GM12891 (cell line): ENCODE results near the gene PFDN6.
A peak's percentile ranks its signal among the peaks of the same experiment; 100 is the strongest.

Experiments
- DNase-seq: peaks from one replicate; pipeline ENCODE4 v3.0.0; 2011; ENCODE audit warnings: low spot score; ENCODE audit not compliant: insufficient read length
- FAIRE-seq: peaks from 2 replicates; lab custom pipeline; 2011; peaks lifted over from hg19 to GRCh38; lab: Jason Lieb, UNC
- PAX5 ChIP-seq: IDR thresholded peaks from 2 replicates; pipeline ENCODE4 v1.6.1; 2011; ENCODE audit warnings: low read length, moderate library complexity, mild to moderate bottlenecking; ENCODE audit not compliant: insufficient read depth, severe bottlenecking
- POLR2A ChIP-seq: IDR thresholded peaks from 2 replicates; pipeline ENCODE4 v1.6.1; 2011; ENCODE audit warnings: low read depth, low read length, control low read depth
- POLR2AphosphoS5 ChIP-seq: IDR thresholded peaks from 2 replicates; pipeline ENCODE4 v1.6.1; 2011; ENCODE audit warnings: low read depth, low read length, control low read depth
- POU2F2 ChIP-seq: IDR thresholded peaks from 2 replicates; pipeline ENCODE4 v1.6.1; 2011; ENCODE audit warnings: low read depth, mild to moderate bottlenecking, control low read depth, low read length, moderate library complexity
- SPI1 ChIP-seq: IDR thresholded peaks from 2 replicates; pipeline ENCODE4 v1.6.1; 2011; ENCODE audit warnings: low read depth, low read length, control low read depth
- TAF1 ChIP-seq: IDR thresholded peaks from 2 replicates; pipeline ENCODE4 v1.6.1; 2011; ENCODE audit warnings: low read depth, low read length, control low read depth

PFDN6 gene

DNA sequence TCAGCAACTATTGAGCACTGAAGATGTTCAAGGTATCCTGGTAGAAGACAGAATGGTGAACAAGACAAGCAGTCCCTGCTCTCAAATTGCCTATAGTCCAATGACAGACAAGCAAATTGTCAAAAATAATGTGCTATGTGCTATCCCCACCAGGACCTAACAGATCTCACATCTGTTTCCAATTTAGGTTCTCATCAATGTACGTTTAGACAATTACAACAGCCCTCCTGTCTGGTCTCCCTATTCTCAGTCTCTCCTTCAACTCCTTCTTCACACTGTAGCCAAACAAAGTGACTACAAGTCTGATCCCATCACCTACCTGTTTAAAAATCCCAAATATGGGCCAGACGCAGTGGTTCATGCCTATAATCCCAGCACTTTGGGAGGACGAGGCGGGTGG lies 17.0 kb downstream of the PFDN6 start:
- no peak for TF ChIP-seq POU2F2
- TF ChIP-seq PAX5: no peak
- no peak for TF ChIP-seq TAF1
- TF ChIP-seq POLR2AphosphoS5: no peak
- TF ChIP-seq SPI1: no peak
- TF ChIP-seq POLR2A: no peak
- DNase-seq (no peak), FAIRE-seq (no peak)

DNA sequence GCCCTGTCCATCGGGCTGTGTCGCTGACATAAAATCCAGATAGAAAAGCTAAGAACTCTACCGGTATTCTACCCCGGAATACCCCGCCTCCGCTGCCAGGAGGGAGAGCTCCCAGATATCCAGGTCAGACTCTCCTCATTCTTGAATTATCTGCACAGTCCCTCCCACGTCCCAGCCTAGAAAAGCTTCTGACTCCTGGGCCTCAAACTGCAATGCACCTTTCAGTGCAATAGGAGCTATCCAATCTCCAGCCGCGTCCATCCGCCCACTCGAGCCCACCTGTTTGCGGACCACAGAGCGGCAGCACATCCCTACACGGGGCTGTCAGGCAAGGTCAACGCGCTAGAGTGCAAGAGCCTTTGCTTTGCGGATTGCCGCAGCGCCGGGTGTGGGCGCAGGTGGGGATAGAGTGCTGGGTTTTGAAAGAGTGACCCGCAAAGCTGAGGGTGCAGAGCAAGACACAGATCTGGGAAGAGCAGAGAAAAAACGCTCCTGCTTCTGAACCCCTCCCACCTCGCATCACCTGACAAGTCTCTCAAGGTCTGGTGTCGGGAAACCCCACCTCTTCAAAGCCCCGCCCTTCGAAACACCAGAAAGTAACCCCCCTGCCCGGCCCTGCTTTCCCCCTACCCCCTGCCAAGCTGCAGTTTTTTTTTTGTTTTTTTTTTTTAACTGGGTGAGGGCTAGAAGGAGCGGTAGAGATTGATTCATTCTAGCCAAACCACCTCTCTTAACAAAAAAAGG lies 23.1 kb downstream of the PFDN6 start:
- FAIRE-seq (no peak), DNase-seq (peak; percentile 73)
- TF ChIP-seq POLR2AphosphoS5 (0 out of 2 replicates have a peak, but pooled peaks have one; percentile 63), TAF1 (no peak), SPI1 (no peak), PAX5 (no peak), POU2F2 (0 out of 2 replicates have a peak, but pooled peaks have one; percentile 11), POLR2A (no peak)

DNA sequence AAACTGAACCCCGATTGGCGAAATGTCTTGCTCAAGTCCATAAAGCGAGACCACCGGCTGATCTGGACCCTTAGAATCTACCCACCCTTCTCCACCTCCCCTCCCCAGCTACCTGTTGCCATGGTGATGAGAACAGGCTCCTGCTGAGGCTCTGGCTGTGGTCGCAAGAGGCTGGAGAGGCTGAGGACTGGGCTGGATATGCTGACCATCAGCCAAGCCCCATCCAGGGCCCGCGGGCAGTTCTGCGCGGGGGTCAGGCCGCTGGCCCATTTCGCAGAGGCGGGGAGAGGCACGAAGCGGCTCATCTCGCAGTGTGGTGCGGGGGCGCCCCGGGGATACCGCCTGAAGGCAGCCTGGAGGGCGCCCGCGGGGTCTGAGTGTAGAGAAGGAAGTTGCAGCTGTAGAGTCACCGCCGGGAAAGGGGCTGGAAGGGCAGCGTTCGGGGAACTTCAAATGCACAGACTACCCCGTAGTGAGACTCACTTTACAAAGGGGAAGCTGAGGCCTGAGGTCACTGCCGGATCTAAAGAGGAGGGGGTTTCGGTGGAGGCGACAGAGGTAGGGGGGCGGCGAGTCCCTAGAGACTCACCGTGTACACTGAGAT lies 23.8 kb downstream of the PFDN6 start:
- FAIRE-seq (no peak), DNase-seq (no peak)

DNA sequence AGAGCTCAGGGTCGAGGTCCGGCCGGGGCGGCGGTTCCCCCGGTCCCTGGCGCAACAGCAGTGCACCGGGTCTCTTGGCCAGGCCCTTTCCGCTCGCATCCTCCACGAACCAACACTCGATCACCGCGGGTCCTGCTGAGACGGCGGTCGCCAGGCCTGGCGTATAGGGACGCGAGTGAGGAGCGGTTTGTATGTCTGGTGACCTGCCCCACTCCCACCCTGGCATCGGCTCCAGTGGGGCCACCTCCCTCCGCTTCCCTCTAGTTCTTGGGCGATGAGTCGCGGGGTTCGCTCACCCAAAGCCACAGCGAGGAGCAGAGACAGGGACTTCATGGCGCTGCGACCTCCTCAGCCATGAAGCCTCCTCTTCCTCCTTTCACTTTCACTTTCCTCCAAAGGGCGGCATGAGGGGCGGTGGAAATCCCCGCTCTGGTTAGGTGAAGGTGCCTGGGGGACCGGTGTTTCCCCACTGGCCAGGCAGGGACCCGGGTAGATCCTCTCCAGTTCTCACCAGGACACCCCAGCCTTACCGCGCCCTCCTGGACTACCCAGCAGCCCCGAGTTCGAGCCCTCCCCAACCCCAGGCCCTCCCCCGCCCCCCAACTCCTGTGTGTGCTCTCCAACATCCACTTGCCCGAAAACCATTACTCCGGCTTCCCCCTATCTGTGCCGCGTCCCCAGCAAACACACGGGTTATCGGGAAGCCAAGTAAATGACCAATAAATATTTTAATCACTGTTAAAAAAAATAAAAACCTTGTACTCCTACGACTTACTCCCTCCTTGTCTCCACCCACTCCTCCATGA lies 24.5 kb downstream of the PFDN6 start, which contains the start of gene TAPBP:
TAPBP (minus strand) TSS at position 370 of the 806 bp plus-strand sequence; CDS start at position 333, 37 bp downstream.
- peak; percentile 63 for DNase-seq
- peak; percentile 79 for TF ChIP-seq POLR2AphosphoS5
- TF ChIP-seq TAF1: peak; percentile 86
- TF ChIP-seq SPI1: peak; percentile 74
- TF ChIP-seq PAX5: no peak
- TF ChIP-seq POU2F2: peak; percentile 71; the same call in 1 of the 2 replicates
- peak; percentile 86 for TF ChIP-seq POLR2A
- FAIRE-seq: peak; percentile 79

More for the DNA sequence above, 23.8 kb downstream of the PFDN6 start:
- TF ChIP-seq POLR2A (no peak), POLR2AphosphoS5 (no peak), TAF1 (no peak), SPI1 (no peak), PAX5 (no peak), POU2F2 (no peak)

DNA sequence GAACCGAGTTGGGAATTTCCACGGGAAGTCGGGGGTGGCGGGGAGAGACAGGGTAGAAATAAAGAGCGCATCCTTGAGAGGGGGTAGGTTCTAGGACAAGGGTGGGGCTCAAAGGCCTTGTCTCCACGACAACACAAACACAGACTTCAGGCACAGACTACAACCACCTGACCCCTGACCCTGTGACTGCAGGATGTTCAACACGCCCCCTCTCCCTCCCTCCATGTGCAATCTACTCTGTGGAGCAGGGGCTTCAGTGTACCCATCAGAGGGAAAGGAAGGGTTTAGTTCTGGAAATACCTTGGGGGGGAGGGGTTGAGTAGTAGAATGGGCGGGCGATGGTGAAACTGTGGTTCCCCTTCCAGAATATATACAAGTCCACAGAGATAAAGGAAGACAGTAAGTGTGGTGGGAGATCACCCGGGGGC lies 25.1 kb downstream of the PFDN6 start:
- TF ChIP-seq SPI1 (no peak), POLR2AphosphoS5 (no peak), POU2F2 (peak; percentile 54; the same call in 1 of the 2 replicates), TAF1 (no peak), PAX5 (no peak), POLR2A (no peak)
- DNase-seq (peak; percentile 55), FAIRE-seq (peak; percentile 91)

DNA sequence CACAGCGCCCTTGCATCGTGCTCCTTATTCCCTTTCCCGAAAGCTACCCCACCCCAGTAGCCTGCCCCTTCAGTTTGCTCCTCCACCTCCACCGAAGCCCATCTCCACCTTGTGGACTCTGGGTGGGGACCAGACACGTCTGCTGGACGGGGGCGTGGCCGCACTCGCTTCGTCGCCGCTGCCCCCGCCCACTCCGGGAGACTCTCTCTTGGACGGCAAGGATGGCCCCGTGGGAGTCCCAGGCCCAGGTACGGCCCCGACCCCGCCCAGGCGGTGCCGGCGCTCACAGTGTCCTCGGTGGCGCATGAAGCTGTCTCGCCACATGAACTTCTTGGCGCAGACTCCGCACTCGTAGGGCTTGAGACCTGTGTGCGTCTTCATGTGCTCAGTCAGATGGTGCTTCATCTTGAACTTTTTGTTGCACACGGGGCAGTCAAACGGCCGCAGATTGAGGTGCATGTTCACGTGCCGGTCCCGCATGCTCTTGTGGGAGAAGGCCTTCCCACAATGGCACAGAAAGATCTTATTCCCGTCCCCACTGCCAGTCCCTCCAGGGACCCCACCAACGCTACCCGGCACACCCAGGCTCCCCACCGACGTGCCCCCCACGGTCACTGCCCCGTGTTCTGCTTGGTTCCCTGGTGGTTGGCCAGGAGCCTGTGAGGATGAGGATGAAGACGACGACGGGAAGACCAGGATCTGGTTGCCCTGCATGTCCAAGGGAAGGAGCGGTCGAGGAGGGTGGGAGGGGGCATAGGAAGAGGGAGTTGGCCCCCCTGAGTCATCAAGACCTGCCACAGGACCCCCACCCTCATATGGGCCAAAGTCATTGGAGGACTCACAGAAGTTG lies 25.8 kb downstream of the PFDN6 start:
- no peak for DNase-seq
- FAIRE-seq: no peak
- TF ChIP-seq POLR2AphosphoS5: no peak
- no peak for TF ChIP-seq POLR2A
- TF ChIP-seq TAF1: no peak

DNA sequence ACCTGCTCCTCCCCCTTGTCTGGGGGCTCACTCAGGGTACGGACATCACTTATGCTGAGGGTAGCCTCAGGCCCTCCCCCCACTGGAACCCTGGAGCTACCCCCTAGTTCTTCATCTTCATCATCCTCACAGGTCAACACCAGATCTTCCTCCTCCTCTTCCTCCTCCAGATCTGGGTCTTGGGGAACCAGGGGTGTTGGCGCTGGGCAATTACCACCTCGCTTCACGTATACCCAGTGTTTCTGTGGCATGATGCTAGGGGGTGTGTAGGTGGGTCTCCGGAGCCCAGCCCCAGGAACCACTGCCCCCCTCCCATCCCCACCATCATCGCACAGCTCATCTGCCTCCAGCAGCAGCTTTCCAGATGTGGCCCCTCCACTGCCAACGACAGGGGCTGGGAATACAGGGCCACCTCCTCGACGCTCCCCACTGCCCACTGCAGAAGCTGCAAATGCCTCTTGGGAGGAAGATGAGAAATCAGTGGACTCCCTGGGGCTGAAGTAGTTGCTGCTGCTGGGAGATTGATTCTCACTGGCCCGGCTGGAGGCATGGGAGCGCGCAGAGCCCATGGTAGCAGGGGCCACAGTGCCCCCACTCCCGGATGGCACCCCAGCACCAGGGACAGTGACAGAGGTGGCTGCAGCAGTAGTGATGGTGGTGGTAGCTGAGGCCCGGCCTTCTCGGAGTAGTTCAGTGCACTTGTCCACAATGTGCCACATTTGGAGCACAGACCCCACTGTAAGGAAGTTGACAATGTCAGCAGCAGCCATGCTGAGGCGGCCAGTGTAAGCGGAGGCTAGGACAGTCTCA lies 26.6 kb downstream of the PFDN6 start:
- no peak for TF ChIP-seq POLR2A
- TF ChIP-seq SPI1: no peak
- TF ChIP-seq TAF1: no peak
- TF ChIP-seq POU2F2: no peak
- TF ChIP-seq POLR2AphosphoS5: no peak
- no peak for TF ChIP-seq PAX5
- DNase-seq: no peak
- no peak for FAIRE-seq

DNA sequence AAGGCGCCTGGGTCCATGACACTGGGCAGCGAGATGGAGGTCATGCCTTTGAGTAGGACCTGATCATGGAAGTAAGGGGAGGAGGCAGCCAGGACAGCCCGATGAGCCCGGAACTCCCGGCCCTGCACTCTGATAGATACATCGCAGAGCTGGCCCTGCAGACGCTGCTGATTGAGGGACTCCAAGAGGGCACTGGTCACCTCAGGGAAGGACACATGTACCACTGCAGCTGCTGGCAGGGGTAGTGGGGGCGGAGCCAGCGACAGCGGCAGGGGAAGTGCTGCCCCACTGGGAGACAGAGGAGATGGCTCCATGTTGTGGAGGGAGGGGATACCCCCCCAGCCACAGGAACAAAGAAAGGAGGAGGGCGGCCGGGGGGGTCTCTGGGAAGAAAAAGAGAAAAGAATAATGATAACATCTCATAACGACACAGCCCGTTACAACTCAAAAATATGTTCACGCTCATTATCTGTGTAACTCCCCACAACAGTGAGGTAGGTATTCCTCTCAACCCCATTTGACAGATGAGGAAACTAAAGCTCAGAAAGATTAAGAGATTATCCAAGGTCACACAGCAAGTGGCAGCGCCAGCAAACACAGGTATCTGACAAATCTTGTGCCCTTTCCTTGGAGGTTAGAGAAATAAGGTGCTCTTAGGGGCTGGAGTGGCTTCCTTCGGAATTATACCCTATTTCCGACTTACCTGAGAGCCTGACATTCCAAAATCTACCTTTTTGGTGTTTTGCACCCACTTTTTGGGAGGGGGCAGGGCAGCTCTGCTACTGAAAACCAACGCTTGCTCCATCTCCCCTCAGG lies 27.4 kb downstream of the PFDN6 start:
- FAIRE-seq: no peak
- TF ChIP-seq POLR2A (no peak), SPI1 (no peak), PAX5 (no peak), TAF1 (no peak), POU2F2 (no peak), POLR2AphosphoS5 (no peak)
- DNase-seq: no peak
